CD4-positive, alpha-beta T cell treated with Interleukin-6 at 100 ng/mL for 8 hours (primary cell): ENCODE measurements around the gene SYTL3.
A peak's percentile ranks its signal among the peaks of the same experiment; 100 is the strongest.
"Not testable (repeated sequence)": the region's sequence is repeated elsewhere in the genome, so short reads cannot be mapped to it uniquely, and the experiment has no call there.

Source experiments
- DNase-seq: peaks from one replicate; pipeline ENCODE4 v3.0.0-alpha.2; 2020; ENCODE audit warnings: mixed read lengths, low spot score

SYTL3 gene

DNA sequence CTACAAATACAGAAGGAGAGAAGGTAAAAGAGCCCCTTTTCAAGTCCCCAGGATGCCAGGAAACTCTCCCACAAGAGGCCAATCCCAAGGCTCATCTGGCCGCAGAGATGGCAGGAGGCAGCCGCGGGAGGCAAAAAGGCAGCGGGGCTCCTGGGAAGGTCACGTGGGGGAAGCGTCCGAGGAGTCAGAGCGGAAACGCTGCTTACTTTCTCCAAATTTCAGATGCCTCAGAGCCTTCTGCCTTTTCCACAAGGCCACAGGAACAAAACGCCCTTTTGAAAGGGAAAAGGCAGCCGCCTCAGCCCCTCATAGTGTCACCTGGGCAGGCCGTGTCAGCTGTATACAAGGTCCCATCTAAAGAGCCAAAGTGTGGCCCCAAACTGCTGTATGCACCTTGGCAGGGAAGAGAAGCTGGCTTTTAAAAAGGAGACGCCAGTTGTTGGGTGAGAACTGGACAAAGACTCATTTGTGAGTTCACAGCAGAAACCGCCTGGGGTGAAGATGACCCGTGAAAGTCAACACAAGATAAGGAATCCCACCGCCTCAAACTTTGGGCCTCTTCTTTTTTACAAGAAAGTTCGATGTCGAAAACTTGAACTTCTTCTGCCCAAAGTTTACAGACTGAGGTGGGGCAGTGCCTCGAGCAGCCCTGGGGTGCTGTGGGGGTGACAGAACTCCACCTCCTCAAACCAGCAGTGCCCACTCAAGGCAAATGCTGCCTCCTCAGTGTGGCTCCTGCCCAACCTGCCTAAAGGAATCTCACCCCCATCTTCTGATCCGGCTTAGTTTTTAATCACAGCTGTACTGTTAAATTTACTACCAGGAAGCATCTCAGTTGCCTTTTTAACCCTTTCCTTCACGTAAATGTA, 124.0 kb downstream of the SYTL3 start:
- no peak for DNase-seq

DNA sequence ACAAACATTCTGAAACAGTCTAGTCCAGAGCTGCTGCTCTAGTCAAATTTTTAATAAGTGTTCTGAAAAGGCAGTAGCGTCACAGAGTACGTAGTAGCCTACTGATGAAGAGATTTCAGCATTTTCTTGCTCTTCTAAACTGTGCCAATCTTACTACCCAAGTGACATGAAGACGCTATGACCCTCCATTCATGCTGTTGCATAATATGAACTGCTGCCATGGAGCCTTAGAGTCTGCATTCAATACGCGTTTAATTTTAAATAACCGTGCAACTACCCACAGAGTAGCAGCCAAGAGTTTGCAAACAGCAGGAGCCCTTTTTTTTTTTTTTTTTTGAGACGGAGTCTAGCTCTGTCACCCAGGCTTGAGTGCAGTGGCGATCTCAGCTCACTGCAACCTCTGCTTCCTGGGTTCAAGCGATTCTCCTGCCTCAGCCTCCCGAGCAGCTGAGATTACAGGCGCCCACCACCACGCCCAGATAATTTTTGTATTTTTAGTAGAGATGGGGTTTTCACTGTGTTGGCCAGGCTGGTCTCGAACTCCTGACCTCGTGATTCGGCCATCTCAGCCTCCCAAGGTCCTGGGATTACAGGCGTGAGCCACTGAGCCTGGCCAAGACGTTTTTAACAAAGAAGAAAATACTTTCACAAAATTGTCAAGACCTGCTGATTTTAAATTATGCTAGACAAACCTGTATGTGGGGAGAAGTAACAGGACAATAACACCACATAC, 125.0 kb downstream of the SYTL3 start:
- DNase-seq: no peak

DNA sequence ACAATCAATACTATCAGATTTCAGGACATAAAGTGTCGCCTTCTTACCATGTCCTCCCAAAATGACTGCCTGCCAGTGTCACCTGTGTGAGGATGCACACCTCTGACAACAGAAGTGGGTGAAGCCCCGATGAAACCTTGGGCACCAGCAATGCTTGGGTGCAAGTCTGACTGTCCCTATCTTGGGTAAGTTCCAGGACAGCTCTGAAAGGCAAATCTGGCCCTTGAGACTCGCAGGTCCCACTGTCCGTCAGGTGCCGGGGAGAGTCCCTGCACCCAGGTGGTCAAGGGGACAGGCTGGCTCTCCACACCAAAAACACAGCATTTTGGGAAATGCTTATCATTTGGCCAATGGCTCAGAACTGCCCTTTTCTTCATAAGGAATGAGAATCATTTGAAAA, 126.0 kb downstream of the SYTL3 start:
- DNase-seq: no peak

DNA sequence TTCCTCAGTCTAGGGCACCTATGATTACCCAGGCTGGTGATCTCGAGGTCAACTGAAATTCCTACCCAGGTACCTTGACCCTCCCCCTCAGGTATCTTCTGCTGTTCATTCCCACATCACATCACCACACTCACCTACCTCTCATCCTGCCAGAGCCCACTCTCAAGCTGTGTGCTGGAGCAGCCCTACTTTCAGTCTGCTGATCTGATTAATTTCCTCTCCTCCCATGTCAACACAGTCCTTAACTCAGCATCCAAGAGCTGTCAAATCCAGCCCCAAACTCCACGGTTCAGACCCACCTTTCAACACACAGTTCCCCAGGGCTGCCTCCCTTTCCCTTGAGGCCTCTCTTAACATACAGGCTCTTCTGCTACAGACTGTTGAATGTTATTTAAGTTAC, 126.9 kb downstream of the SYTL3 start:
- no peak for DNase-seq

DNA sequence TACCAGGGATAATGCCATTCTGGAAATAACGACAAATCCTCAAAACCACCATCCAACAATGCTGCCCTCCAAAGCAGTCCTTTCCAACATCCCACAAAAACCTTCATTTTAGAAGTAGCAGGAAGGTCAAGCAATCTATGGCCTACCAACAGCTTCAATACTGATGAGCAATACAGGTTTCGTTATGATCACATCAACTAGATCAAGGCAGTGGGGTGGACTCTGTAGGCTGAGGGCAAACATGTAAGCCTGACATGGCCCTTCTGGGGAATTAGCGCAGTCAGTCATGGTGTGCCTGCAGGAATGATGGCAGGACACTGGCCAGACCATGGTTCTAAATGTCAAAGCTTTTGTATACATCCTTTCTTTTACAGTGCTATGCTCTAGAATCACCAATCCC, 127.7 kb downstream of the SYTL3 start:
- DNase-seq: no peak

DNA sequence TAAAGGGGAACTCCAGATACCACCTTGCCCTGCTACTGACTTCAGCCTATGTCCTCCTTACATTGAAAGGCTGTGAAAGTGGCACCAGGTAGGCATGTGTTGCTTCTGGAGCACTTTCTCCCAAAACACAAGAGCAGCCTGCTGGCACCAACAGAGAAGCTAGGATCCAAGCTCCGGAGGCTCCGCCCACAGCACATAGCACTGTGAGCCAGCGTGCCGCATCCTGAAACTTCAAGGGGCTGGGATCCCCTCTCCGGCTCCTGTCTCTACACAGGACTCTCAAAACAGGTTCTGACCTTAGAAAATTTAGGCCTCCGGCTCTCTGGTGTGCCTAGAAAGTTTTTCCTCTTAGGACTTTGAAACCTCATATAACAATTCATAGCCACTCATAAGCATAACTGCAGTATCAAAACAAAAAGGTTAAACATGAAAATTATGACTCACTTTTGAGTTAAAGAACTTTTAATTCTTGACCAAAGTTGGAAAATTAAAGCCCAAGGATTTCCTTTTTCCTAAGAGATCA, 128.2 kb downstream of the SYTL3 start:
- no peak for DNase-seq

DNA sequence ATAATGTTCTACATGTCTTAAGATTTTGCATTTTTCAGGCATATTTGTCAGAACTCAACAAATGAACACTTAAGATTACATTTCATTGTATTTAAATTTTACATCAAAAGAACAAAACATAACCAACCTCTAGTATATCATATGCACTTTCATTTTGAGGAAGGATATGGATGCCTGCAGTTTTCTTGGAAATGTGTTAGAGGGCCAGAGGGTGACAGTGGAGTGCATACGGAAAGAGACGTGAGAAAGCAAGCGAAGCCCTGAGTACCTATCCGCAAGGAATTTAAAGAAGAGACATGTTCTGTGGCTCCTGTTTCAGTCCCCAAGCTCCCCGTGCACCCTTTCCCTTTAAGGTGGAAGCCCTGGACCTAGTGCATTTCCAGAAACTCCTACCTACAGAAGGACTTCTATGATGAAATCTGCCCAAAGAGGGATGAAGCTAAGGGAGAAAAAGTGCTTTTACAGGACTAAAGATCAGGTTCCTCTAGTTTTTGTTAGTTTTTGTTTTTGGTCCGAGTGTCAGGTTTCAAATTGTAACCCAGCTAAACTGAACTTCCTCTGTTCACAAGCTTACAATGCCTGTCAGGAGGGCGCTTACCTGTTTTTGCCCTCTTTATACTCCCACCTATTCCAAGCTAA, 130.5 kb downstream of the SYTL3 start:
- no peak for DNase-seq

DNA sequence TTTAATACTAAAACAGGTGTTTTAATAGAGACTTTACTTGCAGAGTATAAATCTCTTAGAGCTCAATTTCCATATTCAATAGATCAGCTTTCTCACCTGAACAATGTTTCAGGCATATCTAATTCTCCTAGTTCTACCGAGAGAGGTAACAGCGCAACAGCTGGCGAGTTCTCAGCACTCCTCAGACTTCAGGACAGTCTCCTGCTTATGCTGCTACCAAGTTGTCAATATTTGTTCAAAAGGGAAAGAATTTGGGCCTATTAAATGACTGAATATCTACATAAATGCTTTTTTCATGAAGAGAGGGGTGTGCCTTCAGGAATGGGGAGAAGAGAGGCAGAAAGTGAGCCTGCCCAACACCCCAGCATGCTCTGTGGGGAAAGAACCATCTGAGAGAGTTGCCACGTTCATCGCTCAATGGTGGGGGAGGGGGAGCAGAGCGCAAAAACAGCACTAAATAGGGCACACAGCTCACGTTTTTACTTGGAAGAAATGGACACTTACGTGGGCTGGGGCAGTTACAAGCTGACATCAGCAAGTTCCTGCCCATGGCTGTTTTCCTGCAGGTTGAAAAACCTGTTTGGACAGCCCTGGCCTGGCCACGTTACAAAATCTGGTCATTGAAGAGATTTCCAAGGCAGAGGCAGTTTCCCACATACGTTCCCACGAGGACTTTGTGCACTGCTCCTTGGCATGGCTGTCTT, 131.3 kb downstream of the SYTL3 start:
- no peak for DNase-seq

DNA sequence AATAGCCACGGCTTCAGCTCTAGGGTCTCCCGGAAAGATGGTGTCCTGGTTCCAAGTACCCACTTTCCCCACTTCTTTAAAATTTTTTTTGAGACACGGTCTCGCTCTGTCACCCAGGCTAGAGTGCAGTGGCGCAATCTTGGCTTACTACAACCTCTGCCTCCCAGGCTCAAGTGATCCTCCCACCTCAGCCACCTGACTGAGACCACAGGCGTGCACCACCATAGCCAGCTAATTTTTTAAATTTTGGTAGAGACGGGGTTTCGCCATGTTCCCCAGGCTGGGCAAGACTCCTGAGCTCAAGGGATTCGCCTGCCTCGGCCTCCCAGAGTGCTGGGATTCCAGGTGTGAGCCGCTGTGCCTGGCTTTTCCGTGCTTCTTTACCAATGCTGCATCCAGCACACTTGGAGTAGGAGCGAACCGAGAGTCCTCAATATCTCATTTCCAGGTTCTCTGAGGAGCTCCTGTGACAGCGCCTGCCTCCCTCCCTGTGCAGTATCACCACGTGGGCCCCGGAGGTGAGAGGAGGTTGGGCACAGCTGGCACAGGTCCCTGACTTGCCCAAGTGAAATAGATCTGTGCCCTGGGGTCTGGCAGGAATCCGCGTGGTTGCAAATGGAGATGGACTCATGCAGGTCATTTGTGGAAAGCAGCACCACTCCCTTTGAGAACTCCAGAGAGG, 132.0 kb downstream of the SYTL3 start:
- no peak for DNase-seq

DNA sequence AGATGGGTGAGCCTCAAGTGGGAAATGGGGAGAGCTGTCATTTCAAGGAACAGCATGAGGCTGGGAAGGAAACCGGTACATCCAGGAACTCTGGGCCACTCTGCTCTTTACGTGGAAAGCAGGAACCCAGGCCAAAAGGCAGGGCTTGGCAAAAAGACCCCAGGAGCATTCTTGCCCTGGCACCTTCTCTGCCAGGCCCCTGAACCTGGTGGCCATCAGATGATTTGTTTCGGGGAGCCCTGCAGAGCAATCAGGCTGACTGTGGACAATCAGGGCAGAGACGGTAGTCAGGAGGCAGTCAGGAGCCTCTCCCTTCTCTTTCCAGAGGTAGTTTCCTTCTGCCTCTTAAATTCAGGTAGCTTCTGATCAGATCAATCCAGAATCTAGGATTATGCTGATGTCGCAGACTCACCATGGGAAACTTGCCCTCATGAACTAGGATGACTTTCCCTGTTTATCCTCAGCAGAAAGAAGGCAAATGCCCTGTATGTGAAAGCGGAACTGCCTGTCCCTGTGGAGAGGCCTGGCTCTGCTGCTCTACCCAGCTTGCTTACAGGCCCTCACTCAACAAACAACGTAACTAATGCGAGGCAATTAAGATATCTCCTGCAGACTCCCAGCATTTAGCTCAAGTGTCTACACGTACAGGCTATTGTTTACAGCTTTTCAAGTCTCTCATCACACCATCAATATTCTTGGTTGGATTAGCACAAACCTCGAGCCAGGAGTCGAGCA, 132.7 kb downstream of the SYTL3 start:
- DNase-seq: no peak

DNA sequence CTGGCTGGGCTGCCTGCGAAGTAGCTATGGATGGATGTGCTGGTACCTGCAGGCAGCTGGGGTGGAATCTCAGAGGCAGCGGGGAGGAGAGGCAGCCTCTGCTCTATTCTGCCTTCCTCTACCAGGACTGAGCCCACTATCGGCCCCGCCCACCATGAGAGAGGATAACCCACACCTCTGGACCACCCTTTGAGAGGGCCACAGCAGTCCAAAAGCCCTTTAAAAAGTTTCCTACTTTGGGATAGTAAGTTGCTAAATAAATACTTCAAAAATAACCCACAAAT, 133.3 kb downstream of the SYTL3 start:
- DNase-seq: no peak

DNA sequence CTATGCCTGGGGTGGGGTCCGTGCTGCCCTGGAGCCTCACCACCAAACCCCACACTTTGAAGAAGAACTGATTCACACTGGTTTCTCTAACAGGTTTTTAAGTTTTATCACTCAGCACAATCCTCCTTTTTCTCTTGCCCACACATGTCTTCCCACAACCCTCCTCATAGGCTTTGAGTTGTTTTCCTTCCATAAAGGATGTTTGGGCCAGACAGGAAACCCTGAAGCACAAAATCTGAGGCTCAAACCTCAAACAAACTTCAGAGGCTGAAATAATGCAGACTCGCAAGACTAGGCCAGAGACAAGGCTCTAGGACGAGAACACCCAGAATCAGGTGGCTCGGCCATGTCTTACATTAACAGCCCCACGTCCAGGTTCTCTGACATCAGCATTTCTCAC, 134.0 kb downstream of the SYTL3 start:
- DNase-seq: no peak

DNA sequence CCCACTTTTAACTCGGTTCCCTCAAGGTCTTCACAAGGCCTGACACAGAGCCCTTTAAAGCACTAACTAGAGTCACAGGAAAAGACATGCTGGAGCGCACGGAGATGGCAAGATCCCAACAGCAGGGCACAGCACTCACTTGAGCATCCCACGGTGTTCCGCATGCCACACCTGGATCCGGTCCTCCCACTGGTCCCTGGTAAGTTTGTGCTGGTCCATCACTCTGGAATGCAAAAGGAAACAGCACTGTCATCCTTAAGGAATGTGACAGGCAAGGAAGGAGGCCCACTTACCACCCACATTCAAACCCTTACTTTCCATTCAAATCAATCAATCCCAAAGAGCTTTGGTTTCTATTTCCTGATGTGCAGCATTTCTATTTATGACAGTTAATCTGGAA, 134.7 kb downstream of the SYTL3 start:
- no peak for DNase-seq

DNA sequence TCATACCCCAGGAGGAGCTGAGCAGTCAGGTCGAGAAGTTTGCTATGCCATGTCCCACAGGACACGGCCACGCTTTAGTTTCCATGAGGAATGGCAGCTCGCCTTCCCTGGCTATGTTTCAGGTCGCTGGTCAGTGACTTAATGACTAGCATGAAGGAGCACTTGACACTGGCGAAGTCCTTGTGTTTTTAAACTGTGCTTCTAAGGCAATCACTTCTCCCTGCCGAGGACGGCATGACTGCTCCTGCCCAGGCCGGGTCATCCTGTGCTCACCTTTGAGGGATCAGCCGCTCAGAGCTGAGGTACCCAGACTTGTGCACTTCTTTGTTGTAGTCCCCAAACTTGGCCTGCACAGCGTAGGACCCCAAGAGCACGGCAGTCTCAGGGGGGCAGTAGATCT, 135.2 kb downstream of the SYTL3 start:
- no peak for DNase-seq

DNA sequence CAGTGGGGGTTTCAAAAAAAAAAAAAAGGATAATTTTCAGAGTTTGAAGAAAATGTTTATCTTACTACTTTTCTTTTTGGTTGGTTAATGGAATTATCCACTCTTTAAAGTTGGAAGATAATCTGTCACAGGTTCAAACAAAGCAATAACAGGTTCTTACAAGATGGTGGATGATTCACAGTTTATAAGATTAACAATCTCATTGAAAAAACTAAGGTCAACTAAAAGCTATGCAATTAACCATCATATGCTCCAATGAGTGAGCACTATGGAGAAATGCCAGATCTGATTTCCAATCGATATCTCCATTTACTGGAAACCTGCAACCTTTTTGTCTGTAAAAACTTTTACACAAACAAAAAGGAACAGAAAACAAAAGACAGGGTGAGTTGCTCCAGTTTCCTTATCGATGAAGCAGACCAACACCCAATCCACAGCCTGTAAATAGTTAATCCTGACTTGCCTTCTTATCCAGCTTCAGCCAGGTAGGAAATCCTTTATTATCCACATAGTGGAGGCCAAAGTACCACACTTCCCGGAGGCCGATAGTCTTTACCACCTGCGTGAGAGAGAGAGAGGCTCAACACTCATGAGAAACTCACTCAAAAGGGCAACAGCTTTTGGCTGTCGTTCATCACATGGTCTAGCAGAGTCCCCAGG, 136.9 kb downstream of the SYTL3 start:
- no peak for DNase-seq

DNA sequence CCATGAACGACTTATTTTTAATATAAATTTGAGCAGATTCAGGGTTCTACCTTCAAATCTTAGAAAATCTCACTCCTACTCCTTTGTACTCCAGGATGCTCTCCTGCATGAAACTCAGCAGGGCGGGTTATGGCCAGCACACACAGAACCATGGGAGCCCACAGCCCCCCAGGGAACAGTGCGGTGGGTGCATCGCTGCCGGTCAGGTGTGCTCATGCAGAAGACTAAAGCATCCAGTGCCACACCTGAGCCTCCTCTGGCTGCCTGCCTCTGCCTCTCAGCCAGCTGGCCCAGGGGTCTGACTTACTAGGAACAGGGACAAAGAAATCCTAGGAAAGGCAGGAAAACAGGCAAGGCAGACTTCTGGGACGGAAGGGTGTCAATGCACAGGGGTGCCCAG, 137.5 kb downstream of the SYTL3 start:
- no peak for DNase-seq

DNA sequence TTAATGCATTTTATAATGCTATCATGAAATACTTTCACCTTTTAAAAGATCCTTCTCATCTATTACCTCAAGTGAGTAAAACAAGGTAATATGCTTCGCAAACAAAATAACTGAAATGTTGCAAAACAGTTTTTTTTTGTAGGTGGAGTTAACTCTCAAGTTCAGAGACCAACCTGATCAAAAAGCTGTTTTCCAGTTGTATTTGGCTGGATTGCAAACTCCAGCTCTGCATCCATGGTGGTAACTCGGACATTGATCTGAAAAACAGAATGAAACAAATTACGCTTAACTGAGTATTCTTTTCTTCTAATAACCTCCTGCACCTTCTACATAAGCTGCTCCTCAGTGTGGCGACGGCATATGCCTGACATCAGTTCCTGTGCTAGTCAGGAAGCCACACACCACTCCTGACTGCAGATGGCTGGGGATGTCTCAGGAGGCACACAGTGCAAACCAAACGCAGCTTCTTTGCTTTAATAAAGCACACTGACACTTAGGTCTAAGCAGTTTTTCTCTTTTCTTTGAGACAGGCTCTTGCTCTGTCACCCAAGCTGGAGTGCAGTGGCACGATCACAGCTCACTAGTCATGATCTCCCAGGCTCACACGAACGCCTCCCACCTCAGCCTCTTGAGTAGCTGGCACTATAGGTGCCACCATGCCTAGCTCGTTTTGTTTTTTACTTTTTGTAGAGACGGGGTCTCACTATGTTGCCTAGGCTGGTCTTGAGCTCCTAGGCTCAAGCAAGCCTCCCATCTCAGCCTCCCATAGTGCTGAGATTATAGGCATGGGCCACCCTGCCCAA, 139.5 kb downstream of the SYTL3 start:
- peak; percentile 71 for DNase-seq

DNA sequence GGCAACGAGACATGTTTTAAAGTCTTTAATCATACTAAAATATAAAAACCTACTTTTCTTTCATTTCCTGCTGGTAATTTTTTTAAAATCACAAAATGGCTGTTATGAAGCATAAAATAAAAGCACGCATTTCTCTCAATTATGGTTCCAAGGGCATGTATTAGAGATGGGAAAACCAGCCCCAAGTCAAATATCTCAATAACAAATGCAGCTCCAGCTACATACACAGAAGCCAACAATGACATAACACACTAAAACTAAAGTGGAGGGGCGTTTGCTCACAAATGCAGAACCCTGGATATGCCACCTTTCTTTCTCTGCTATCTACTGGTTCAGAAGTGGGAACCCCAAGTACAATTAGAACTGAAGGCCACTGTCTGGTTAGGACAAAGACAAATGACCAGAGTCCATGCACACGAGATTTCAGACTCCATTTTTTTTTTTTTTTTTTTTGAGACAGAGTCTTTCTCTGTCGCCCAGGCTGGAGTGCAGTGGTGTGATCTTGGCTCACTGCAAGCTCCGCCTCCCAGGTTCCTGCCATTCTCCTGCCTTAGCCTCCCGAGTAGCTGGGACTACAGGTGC, 141.5 kb downstream of the SYTL3 start:
- DNase-seq: no peak

DNA sequence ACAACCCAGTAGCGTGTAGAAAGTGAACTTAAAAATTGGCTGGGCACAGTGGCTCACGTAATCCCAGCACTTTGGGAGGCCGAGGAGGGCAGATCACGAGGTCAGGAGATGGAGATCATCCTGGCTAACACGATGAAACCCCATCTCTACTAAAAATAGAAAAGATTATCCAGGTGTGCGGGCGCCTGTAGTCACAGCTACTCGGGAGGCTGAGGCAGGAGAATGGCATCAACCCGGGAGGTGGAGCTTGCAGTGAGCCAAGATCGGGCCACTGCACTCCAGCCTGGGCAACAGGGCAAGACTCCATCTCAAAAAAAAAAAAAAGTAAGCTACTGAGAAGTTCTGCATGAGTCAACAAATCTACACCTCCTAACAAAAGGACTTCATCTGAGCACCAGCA, 142.7 kb downstream of the SYTL3 start:
- DNase-seq: not testable (repeated sequence)
